H1 (cell line): Measurements from ENCODE around the gene SRGAP3.

Source experiments
- JUN ChIP-seq: IDR thresholded peaks from 2 replicates; pipeline ENCODE4 v1.6.1; 2011; ENCODE audit warnings: low read depth, mild to moderate bottlenecking, improper control_type of control experiment, low read length
- PHF8 ChIP-seq: fragments of 200-600 bp; sonication (generic); conservative IDR thresholded peaks from 2 replicates; pipeline ENCODE4 v1.7.1; 2012; ENCODE audit warnings: low read depth, mild to moderate bottlenecking, inconsistent platforms, low read length, moderate library complexity
- YY1 ChIP-seq: IDR thresholded peaks from 2 replicates; pipeline ENCODE4 v1.6.1; 2011; ENCODE audit warnings: low read depth, mild to moderate bottlenecking, low read length
- TF ChIP-seq, protein P1 (sequence below), 3 experiments: IDR thresholded peaks; 1 replicate in 2 of 3; 2 replicates in 1 of 3; pipeline versions ENCODE4 v1.5.1 to v1.6.1; 2011; ENCODE audit warnings: low read length in 3 of 3, mild to moderate bottlenecking in 3 of 3, inconsistent platforms in 2 of 3, low read depth in 1 of 3, moderate library complexity in 1 of 3; ENCODE audit not compliant: insufficient read depth in 1 of 3; ENCODE audit errors: control extremely low read depth in 1 of 3

DNA sequence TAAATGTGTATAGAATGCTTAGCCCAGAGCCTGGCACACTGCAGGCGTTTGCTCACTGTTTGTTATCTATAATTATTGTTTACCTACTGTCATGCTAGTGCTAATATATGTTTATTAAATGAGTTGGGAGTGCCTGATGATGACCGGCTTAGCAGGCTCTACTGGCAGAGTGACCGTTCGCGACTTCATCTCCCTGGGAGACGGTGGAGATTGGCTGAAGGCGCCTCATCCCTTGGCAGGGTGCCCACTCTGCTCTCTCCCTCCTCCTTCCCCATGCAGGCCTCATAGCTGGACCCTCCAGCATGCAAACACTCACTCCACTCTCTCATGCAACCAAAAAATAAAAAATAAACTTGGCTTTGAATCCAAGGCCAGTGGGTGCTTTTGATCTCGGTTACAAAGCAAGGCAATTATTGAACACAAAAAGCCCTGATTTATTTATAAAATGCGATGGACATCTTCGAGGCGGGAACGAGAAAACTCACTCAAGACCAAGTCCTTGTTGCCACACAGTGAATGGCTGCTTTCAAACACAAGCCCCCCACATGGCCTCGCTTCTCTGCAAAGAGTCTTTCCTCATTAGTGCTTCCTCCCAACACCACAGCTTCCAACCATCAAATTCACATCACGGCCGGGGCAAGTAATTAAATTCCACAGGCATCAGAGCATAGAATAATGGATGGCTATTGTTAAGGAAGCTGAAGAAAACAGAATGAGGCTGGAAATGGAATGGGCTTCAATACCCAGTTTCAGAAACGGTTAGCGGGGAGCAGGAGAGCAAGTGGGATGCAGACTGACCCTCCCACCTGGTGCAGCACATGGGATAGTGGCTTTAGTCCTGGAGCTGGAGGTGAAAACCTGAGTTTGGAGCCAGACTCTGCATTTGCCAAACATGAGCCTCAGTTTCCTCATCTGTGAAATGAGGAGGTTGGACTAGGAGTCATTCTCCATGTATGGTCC lies 150.4 kb downstream of the SRGAP3 start:
- TF ChIP-seq, protein P1, sequence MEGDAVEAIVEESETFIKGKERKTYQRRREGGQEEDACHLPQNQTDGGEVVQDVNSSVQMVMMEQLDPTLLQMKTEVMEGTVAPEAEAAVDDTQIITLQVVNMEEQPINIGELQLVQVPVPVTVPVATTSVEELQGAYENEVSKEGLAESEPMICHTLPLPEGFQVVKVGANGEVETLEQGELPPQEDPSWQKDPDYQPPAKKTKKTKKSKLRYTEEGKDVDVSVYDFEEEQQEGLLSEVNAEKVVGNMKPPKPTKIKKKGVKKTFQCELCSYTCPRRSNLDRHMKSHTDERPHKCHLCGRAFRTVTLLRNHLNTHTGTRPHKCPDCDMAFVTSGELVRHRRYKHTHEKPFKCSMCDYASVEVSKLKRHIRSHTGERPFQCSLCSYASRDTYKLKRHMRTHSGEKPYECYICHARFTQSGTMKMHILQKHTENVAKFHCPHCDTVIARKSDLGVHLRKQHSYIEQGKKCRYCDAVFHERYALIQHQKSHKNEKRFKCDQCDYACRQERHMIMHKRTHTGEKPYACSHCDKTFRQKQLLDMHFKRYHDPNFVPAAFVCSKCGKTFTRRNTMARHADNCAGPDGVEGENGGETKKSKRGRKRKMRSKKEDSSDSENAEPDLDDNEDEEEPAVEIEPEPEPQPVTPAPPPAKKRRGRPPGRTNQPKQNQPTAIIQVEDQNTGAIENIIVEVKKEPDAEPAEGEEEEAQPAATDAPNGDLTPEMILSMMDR (IDR thresholded peaks at IDR 0.05; ENCODE audit: control extremely low read depth in 1 of 3, insufficient read depth in 1 of 3, low read depth in 1 of 3, low read length in 3 of 3), result no peak
- TF ChIP-seq JUN (no peak), YY1 (no peak), PHF8 (no peak)
